ENCODE data around the gene KLK12. TPM values are rescaled to one million over a fixed set of nuclear protein-coding genes. Genes with fewer than 3 reads are reported as not detected.

Gene KLK12
- total and polyA plus RNA-seq, 2 donors (not counting 3 experiments of a cell fraction or from before 2014, with no cell fraction given): not detected

- no peaks in the 10 kb centered on the region for H4K20me1 ChIP-seq (replicated peaks; ENCODE audit: control insufficient read depth, extremely low read depth, insufficient read depth, low read length)
- DNase-seq (ENCODE audit: low read depth, low spot score) (no peak), FAIRE-seq (no peak)
- H2AFZ ChIP-seq (ENCODE audit: low read depth, low read length): no peak overlapping the region
- no peak for TF ChIP-seq EZH2 (IDR thresholded peaks at IDR 0.05; ENCODE audit: borderline replicate concordance, low read depth, low read length, severe bottlenecking)
- no peak for TF ChIP-seq MAX (IDR thresholded peaks at IDR 0.05; ENCODE audit: insufficient read depth, insufficient read length)
- TF ChIP-seq FOS (IDR thresholded peaks at IDR 0.05; ENCODE audit: borderline replicate concordance, insufficient read depth, low read length): no peak
- no peak for TF ChIP-seq POLR2A (IDR thresholded peaks at IDR 0.05; ENCODE audit: low read depth, low read length)
- TF ChIP-seq POLR2AphosphoS5 (IDR thresholded peaks at IDR 0.05; ENCODE audit: insufficient read depth, low read depth, low read length): no peak
- no peak for TF ChIP-seq JUN (IDR thresholded peaks at IDR 0.05; ENCODE audit: borderline replicate concordance, insufficient read depth, insufficient read length, low read depth)
- TF ChIP-seq MYC (IDR thresholded peaks at IDR 0.05; ENCODE audit: low read depth, low read length): no peak
- TF ChIP-seq CTCF (IDR thresholded peaks at IDR 0.05; ENCODE audit: extremely low read depth in 1 of 2, insufficient read depth in 1 of 2, low read depth in 1 of 2, low read length in 2 of 2): no peak
- no peak overlapping the region for H3K4me2 ChIP-seq (ENCODE audit: insufficient read depth, low read length)
- CTCF ChIA-PET: interaction anchor here (0.7 to 1.0 kb wide), 2 partner anchors 8 to 163 kb away, joined by 3 to 5 read pairs; no protein-coding TSS in a partner anchor
- H3K9me3 ChIP-seq (replicated peaks; ENCODE audit: control insufficient read depth, insufficient read depth, low read length): no peaks in the 10 kb centered on the region
- H3K79me2 ChIP-seq (ENCODE audit: control insufficient read depth, insufficient read depth, low read length): no peaks in the 10 kb centered on the region
- dilution Hi-C loops (cut with MboI; ENCODE audit: extremely low pct_ligation_motif_present, low sequenced_read_pairs): no loop called here
- H3K9ac ChIP-seq (replicated peaks; ENCODE audit: extremely low read depth, insufficient read depth, low read length): no peak overlapping the region
- no peak overlapping the region for H3K27ac ChIP-seq (ENCODE audit: insufficient read depth, low read depth, low read length)
- no peaks in the 10 kb centered on the region for H3K4me1 ChIP-seq (ENCODE audit: control insufficient read depth, extremely low read depth, insufficient read depth, low read length)
- peaks cover 6 to 9% of the 10 kb centered on the region in 2 experiments for H3K27me3 ChIP-seq (ENCODE audit: control insufficient read depth in 2 of 2, insufficient read depth in 2 of 2, low read length in 2 of 2)
- intact Hi-C loops (cut with micrococcal nuclease): no loop called here
- POLR2A ChIA-PET: no interaction called here
- H3K36me3 ChIP-seq (ENCODE audit: control insufficient read depth in 2 of 2, extremely low read depth in 1 of 2, insufficient read depth in 2 of 2, low read length in 2 of 2): no peaks in the 10 kb centered on the region
- H3K4me3 ChIP-seq (replicated peaks in 1 of 3; ENCODE audit: insufficient read depth in 1 of 3, low read depth in 1 of 3, low read length in 3 of 3): no peak overlapping the region
- no peaks in the 10 kb centered on the region for H3K9me1 ChIP-seq (replicated peaks; ENCODE audit: control insufficient read depth, extremely low read depth, insufficient read depth, low read length)
- BruUV-seq (replicated peaks): no TSS peak
Observed at GRCh38 chr19:51012661-51013190, 22.1 kb downstream of the KLK12 start.

All from endothelial cell of umbilical vein (primary cell).